ENCODE results near the gene ACSM4. TPM values are rescaled to one million over a fixed set of nuclear protein-coding genes. Genes with fewer than 3 reads are reported as not detected.
"Not testable (repeated sequence)": the region's sequence is repeated elsewhere in the genome, so short reads cannot be mapped to it uniquely, and the experiment has no call there.

The ACSM4 gene
- total RNA-seq, result not detected

GRCh38 chr12:7303772-7304171 is at the start of gene ACSM4:
Gene ACSM4 (plus strand): TSS chr12:7304072. CDS start chr12:7304332, 260 bp downstream.
- Mint-ChIP-seq H3K9me3 (no peaks in the 10 kb centered on the region), H3K27ac (no peak within 1 kb of the TSS), H3K36me3 (no peaks in the 10 kb centered on the region)
- DNase-seq (ENCODE audit: low spot score in 2 of 2) (no peak), ATAC-seq (no peak)

- no peak for DNase-seq (ENCODE audit: low spot score in 2 of 2)
- no peaks in the 10 kb centered on the region for H3K36me3 Mint-ChIP-seq
- H3K9me3 Mint-ChIP-seq, result no peaks in the 10 kb centered on the region
- H3K27ac Mint-ChIP-seq, result no peak overlapping the region
- no peak for ATAC-seq
These were observed 44.8 kb upstream of the ACSM4 start for GRCh38 chr12:7259060-7259459.

GRCh38 chr12:7264538-7264937 is 39.3 kb upstream of the ACSM4 start:
- no peaks in the 10 kb centered on the region for H3K36me3 Mint-ChIP-seq
- ATAC-seq, result no peak
- no peak overlapping the region for H3K27ac Mint-ChIP-seq

GRCh38 chr12:7265251-7265650 is 38.6 kb upstream of the ACSM4 start:
- Mint-ChIP-seq H3K27ac (no peak overlapping the region), H3K9me3 (no peaks in the 10 kb centered on the region), H3K36me3 (no peaks in the 10 kb centered on the region)
- ATAC-seq, result no peak
- no peak for DNase-seq (ENCODE audit: low spot score in 2 of 2)

More at GRCh38 chr12:7264538-7264937, 39.3 kb upstream of the ACSM4 start:
- no peaks in the 10 kb centered on the region for H3K9me3 Mint-ChIP-seq
- DNase-seq (ENCODE audit: low spot score in 2 of 2), result no peak

GRCh38 chr12:7269273-7269672 is 34.6 kb upstream of the ACSM4 start:
- no peak for DNase-seq (ENCODE audit: low spot score in 2 of 2)

GRCh38 chr12:7271893-7272514 is 31.9 kb upstream of the ACSM4 start:
- Mint-ChIP-seq H3K9me3 (no peaks in the 10 kb centered on the region), H3K27ac (no peak overlapping the region), H3K36me3 (no peaks in the 10 kb centered on the region)
- ATAC-seq (no peak), DNase-seq (ENCODE audit: low spot score in 2 of 2) (no peak)

More at GRCh38 chr12:7269273-7269672, 34.6 kb upstream of the ACSM4 start:
- no peak for ATAC-seq
- Mint-ChIP-seq H3K36me3 (no peaks in the 10 kb centered on the region), H3K9me3 (no peaks in the 10 kb centered on the region), H3K27ac (no peak overlapping the region)

- not testable (repeated sequence) for ATAC-seq; H3K36me3 Mint-ChIP-seq; H3K9me3 Mint-ChIP-seq; DNase-seq (ENCODE audit: low spot score in 2 of 2); H3K27ac Mint-ChIP-seq
These were observed 28.4 kb upstream of the ACSM4 start for GRCh38 chr12:7275482-7275881.

- ATAC-seq, result no peak
- no peak overlapping the region for H3K27ac Mint-ChIP-seq
- H3K36me3 Mint-ChIP-seq, result peaks cover 0 to 28% of the 10 kb centered on the region in 2 donors
- DNase-seq (ENCODE audit: low spot score in 2 of 2), result no peak
- H3K9me3 Mint-ChIP-seq, result peaks cover 14 to 19% of the 10 kb centered on the region in 2 donors
These were observed 21.0 kb upstream of the ACSM4 start for GRCh38 chr12:7282844-7283243.

GRCh38 chr12:7289743-7290142 is 14.1 kb upstream of the ACSM4 start:
- ATAC-seq, result no peak
- no peak for DNase-seq (ENCODE audit: low spot score in 2 of 2)
- peaks cover 6 to 21% of the 10 kb centered on the region in 2 donors for H3K36me3 Mint-ChIP-seq
- H3K9me3 Mint-ChIP-seq, result peaks cover 17 to 19% of the 10 kb centered on the region in 2 donors
- H3K27ac Mint-ChIP-seq, result no peak overlapping the region

GRCh38 chr12:7290588-7290987 is 13.3 kb upstream of the ACSM4 start:
- not testable (repeated sequence) for H3K27ac Mint-ChIP-seq; DNase-seq (ENCODE audit: low spot score in 2 of 2); ATAC-seq
- Mint-ChIP-seq H3K36me3 (peaks cover 6 to 15% of the 10 kb centered on the region in 2 donors), H3K9me3 (peaks cover 12 to 17% of the 10 kb centered on the region in 2 donors)

GRCh38 chr12:7292300-7292699 is 11.6 kb upstream of the ACSM4 start:
- DNase-seq (ENCODE audit: low spot score in 2 of 2), result no peak
- ATAC-seq, result no peak
- peaks cover 4 to 5% of the 10 kb centered on the region in 2 donors for H3K9me3 Mint-ChIP-seq

GRCh38 chr12:7293670-7294069 is 10.2 kb upstream of the ACSM4 start:
- no peak overlapping the region for H3K27ac Mint-ChIP-seq
- DNase-seq (ENCODE audit: low spot score in 2 of 2), result no peak
- H3K36me3 Mint-ChIP-seq, result peaks cover 6% of the 10 kb centered on the region in 2 donors
- ATAC-seq, result no peak
- peaks cover 4 to 5% of the 10 kb centered on the region in 2 donors for H3K9me3 Mint-ChIP-seq

More at GRCh38 chr12:7292300-7292699, 11.6 kb upstream of the ACSM4 start:
- Mint-ChIP-seq H3K36me3 (peaks cover 6% of the 10 kb centered on the region in 2 donors), H3K27ac (no peak overlapping the region)

- ATAC-seq (no peak), DNase-seq (ENCODE audit: low spot score in 2 of 2) (no peak)
- peaks cover 3% of the 10 kb centered on the region in 2 donors for H3K36me3 Mint-ChIP-seq
- no peak overlapping the region for H3K27ac Mint-ChIP-seq
- H3K9me3 Mint-ChIP-seq, result peaks cover 2% of the 10 kb centered on the region in 2 donors
These were observed 8.3 kb upstream of the ACSM4 start for GRCh38 chr12:7295529-7295928.

- no peak for ATAC-seq
- H3K36me3 Mint-ChIP-seq, result no peaks in the 10 kb centered on the region
- no peak overlapping the region for H3K27ac Mint-ChIP-seq
- DNase-seq (ENCODE audit: low spot score in 2 of 2), result no peak
- H3K9me3 Mint-ChIP-seq, result no peaks in the 10 kb centered on the region
These were observed 6.0 kb upstream of the ACSM4 start for GRCh38 chr12:7297865-7298264.

- ATAC-seq (no peak), DNase-seq (ENCODE audit: low spot score in 2 of 2) (no peak)
- no peaks in the 10 kb centered on the region for H3K36me3 Mint-ChIP-seq
- no peak overlapping the region for H3K27ac Mint-ChIP-seq
- no peaks in the 10 kb centered on the region for H3K9me3 Mint-ChIP-seq
These were observed 1.4 kb upstream of the ACSM4 start for GRCh38 chr12:7302266-7302986.

- DNase-seq (ENCODE audit: low spot score in 2 of 2) (no peak), ATAC-seq (no peak)
- Mint-ChIP-seq H3K9me3 (no peaks in the 10 kb centered on the region), H3K27ac (no peak overlapping the region), H3K36me3 (no peaks in the 10 kb centered on the region)
These were observed 642 bp upstream of the ACSM4 start for GRCh38 chr12:7303230-7303629.

- H3K36me3 Mint-ChIP-seq, result no peaks in the 10 kb centered on the region
- ATAC-seq, result no peak
- H3K27ac Mint-ChIP-seq, result no peak overlapping the region
- no peak for DNase-seq (ENCODE audit: low spot score in 2 of 2)
- no peaks in the 10 kb centered on the region for H3K9me3 Mint-ChIP-seq
These were observed 584 bp downstream of the ACSM4 start for GRCh38 chr12:7304456-7304855.

GRCh38 chr12:7310070-7310469 is 6.2 kb downstream of the ACSM4 start:
- no peaks in the 10 kb centered on the region for H3K36me3 Mint-ChIP-seq
- H3K27ac Mint-ChIP-seq, result no peak overlapping the region
- H3K9me3 Mint-ChIP-seq, result no peaks in the 10 kb centered on the region
- ATAC-seq (no peak), DNase-seq (ENCODE audit: low spot score in 2 of 2) (no peak)
